ENCODE data around the gene VSX1.
A peak's percentile ranks its signal among the peaks of the same experiment; 100 is the strongest.

VSX1 gene
- 0 reads per million in 2 experiments for total RNA-seq

DNA sequence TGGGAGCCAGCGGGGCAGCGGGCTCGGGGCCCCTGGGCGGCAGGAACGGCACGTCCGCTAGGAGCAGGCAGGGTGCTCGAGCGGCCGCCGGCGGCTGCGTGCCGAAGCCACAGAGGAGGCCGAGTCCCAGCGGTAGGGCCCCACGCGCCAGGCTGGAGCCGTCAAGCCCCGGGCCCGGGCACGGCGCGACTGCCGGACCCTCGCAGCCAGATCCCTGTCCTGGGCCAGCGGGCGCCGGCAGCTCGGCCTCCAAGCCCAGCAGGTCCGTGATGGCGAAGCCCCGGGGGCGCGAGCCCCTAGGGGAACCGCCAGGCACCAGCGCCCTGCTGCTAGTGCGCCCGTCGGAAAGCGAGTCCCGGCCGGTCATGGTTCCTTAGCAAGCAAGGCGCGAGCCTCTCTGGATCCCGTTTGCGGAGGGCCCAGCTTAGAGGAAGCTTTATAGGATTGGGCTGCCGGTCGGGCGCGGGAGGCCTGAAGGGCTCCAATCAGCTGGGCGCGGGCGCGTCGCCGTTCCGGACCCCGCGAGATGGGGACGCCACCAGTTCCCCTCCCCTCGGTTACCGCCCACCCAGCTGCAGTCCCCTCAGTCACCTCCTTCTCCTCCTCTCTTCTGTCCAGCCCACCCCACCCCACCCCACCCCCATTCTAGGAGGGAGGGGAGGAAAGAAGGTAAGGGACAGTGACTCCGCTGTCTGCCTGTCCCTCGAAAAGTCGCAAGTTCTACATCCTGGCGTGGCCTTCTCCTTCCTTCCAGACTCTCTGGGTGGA lies at the start of gene VSX1:
TSS of gene VSX1 (minus strand) at position 412 of the 768 bp plus-strand sequence. CDS start at position 367, 45 bp downstream.
- DNase-seq (ENCODE audit: low read depth), result no peak

GRCh38 chr20:25129908-25130307 lies 48.0 kb upstream of the VSX1 start:
- DNase-seq (ENCODE audit: low read depth), result no peak

- no peak for DNase-seq (ENCODE audit: low read depth)
Observed at GRCh38 chr20:25129428-25129827, 47.5 kb upstream of the VSX1 start.

DNA sequence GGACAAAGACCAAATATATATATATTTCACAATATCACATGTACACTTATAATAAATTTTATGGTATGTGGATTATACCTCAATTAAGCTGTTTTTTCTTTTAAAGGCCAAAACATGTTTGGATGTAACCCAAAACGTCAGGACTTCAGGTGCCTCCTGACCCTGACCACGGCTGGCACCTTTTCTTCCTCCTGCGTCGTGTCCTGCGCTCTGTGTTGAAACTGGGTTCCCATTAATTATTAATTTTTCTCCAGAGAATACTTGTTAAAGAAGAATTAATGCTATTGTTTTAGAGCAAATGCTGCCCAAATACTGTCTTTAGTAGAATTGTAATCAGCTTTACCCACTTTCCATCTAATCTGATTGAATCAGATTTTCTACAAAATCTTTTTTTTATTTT lies 46.7 kb upstream of the VSX1 start:
- DNase-seq (ENCODE audit: low read depth), result no peak

- DNase-seq (ENCODE audit: low read depth), result no peak
Observed at GRCh38 chr20:25127761-25128537, 46.0 kb upstream of the VSX1 start.

- no peak for DNase-seq (ENCODE audit: low read depth)
Observed at GRCh38 chr20:25126204-25127029, 44.5 kb upstream of the VSX1 start.

DNA sequence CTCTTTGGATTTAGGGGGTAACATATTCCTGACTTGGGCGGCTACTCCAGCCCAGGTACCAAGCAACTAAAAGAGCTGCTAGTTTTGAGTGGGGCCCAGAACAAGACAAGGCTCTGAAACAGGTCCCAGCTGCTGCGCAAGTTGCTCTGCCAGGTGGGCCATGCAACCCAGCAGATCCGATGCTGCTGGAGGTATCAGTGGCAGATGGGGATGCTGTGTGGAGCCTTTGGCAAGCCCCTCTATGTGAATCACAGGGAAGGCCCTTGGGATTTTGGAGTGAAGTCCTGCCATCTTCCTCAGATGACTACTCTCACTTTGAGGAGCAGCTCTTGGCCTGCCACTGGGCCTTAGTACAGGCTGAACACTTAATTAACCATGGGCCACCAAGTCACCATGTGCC lies 43.7 kb upstream of the VSX1 start:
- no peak for DNase-seq (ENCODE audit: low read depth)

DNA sequence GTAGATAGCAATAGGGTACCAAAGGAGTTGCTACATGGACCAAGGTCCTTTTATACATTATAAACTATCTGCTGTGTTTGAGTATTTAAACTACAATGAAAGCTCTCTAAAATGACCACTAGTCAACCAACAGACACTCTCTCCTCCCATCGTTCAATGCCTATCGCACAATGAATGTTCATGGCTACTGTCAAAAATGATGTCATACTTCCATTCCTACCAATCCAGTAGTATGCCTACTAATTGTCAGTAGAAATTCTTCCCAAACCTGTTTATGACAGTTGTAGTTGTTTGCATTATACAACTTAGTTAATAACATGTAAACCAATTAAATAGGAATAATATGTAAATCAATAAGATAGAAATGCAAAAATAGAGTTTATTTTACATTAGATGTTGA lies 39.0 kb upstream of the VSX1 start:
- DNase-seq (ENCODE audit: low read depth), result no peak

GRCh38 chr20:25120457-25120856 lies 38.5 kb upstream of the VSX1 start:
- DNase-seq (ENCODE audit: low read depth), result no peak

GRCh38 chr20:25118529-25118928 lies 36.6 kb upstream of the VSX1 start:
- DNase-seq (ENCODE audit: low read depth), result no peak

DNA sequence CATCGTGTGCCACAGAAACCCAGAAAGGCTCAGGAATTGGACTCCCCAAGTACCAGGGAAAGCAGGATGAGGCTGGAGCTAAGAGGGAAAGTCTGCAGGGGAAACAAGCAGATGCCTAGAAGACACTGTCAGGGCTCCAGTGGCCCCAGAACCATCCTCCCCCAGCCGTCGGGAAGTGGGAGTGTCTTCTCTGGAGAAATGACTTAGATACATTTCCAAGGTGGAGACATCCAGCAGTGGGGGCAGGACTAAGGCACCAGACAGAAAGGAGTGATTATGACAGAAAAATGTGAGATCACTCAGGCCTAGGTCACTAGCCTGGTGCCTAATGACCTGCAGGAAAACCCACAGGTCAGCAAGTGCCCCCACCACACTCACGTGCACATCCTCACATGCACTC lies 36.0 kb upstream of the VSX1 start:
- DNase-seq (ENCODE audit: low read depth), result no peak

GRCh38 chr20:25116739-25117458 lies 35.0 kb upstream of the VSX1 start:
- DNase-seq (ENCODE audit: low read depth), result no peak

DNA sequence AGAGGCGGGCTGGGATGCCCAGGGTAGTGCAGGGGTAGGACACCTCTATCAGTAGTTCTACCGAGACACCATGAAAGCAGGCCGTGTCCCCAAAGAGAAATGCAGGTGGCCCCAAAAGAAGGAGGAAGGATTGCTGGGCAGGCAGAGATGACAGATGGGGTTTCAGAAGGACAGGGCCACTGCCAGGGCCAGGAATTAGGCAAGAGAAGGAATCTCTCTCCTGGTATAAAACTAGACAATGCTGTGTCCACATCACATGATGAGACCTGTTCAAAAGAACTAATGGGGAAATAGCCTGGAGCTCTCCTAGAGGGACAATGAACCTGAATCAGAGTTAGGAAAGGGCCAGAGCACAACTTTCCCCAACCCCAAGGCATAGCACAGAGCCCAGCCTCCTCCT lies 21.6 kb upstream of the VSX1 start:
- DNase-seq (ENCODE audit: low read depth), result no peak

- no peak for DNase-seq (ENCODE audit: low read depth)
Observed at GRCh38 chr20:25100914-25101313, 19.0 kb upstream of the VSX1 start.

- no peak for DNase-seq (ENCODE audit: low read depth)
Observed at GRCh38 chr20:25099601-25100140, 17.7 kb upstream of the VSX1 start.

DNA sequence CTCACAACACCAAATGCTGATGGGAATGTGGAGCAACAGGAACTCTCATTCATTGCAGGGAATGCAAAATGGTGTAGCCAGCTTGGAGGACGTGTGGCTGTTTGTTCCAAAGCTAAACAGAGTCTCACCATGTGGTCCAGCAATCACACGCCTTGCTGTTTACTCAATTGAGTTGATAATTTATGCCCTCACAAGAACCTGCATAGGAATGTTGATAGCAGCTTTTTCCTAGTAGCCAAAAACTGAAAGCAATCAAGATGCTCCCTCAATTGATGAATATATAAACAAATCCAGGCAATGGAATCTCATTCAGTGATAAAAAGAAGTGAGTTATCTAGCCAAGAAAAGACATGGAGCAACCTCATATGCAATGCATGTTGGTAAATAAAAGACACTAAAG lies 15.6 kb upstream of the VSX1 start:
- DNase-seq (ENCODE audit: low read depth), result no peak

DNA sequence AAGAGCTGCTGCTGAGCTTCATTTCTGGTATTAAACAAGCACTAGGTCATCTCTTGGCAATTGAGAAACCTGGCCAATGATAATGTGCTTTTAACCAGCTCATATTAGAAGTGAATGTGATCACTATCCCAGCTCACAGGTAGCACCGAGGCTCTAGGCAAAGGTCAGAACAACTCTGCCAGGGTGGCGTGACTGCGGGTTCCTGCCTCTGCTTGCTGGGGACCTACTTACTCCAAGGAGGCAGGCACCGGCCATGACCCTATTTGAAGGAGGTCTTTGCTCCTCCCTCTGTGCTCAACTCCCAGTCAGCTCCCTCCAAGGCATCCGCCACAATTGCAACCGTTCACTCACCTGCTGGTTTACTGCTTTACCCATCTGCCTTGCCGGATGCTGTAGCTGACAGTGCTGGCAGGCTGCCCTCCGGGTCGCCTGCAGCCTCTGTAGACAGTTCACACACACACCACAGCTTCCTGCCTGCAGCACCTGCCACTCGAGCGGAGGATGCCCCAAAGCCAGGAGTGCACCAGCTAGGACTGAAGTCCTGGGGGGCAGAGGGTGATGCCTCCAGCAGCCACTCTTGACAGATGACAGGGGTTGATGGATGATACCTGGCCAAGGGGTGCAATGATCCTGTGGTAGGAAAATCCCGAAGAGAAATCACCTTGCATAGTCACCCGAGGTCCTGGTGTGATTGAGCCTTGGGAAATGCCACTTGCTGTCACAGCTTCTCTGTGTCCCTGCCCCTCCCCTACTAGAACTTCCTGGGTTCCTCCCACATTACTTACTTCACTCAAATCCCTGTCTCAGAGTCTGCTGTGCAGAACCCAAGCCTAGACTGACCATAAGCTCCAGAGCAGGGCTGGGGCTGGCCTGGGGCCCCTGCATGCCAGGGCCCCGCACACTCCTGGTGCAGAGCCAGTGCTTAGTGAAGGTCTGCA lies 8.8 kb upstream of the VSX1 start:
- peak; percentile 60 for DNase-seq (ENCODE audit: low read depth)

DNA sequence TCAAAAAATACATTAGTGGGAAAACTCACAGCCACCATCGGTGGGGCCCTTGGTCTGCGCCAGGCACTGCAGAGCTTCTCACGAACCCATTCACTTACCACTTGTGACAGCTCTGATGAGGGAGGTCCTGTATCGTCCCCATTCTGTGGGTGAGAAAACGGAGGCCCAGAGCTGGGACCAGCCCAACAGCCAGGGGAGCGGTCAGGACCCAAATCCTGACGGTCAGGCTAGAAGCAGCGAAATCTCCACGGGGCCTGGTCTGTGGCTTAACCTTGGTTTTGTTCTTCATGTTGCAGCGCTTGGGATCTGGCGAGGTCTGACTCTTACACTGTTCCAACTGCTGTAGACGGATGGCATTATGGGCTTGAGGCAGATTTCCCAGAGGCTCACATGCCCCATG lies 7.7 kb upstream of the VSX1 start:
- DNase-seq (ENCODE audit: low read depth), result no peak

- DNase-seq (ENCODE audit: low read depth), result no peak
Observed at GRCh38 chr20:25089096-25089495, 7.2 kb upstream of the VSX1 start.

DNA sequence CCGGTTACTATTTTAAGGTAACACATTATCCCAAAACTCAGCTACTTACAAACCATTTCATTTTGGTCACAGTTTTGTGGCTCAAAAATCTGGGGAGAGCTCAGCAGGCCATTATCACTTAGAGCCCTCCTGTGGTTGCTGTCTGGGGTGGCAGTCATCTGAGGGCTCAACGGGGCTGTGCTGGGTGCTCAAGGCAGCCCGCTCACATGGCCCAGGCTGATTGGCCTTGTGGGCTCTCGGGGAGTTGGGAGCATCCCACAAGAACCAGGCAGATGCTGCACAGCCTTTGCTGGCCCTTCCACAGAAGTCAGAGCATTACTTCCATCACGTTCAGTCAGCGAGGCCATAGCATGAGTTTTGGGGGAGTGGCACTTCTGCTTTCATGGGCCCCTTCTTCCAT lies 6.3 kb upstream of the VSX1 start:
- no peak for DNase-seq (ENCODE audit: low read depth)

All from T follicular helper cell (primary cell).